Airway epithelial cell (primary cell): Measurements from ENCODE around the gene SLC6A17. TPM values are rescaled to one million over a fixed set of nuclear protein-coding genes. Genes with fewer than 3 reads are reported as not detected.

Source experiments
- total RNA-seq: library from RNA; depleted of rRNA; stranded (reverse); fragments of >200 nt; gene quantifications from 2 replicates; pipeline ENCODE4 v1.2.3, GENCODE V29; 2015

The SLC6A17 gene
- 0.19 and 0.21 TPM in 2 replicates for total RNA-seq

DNA sequence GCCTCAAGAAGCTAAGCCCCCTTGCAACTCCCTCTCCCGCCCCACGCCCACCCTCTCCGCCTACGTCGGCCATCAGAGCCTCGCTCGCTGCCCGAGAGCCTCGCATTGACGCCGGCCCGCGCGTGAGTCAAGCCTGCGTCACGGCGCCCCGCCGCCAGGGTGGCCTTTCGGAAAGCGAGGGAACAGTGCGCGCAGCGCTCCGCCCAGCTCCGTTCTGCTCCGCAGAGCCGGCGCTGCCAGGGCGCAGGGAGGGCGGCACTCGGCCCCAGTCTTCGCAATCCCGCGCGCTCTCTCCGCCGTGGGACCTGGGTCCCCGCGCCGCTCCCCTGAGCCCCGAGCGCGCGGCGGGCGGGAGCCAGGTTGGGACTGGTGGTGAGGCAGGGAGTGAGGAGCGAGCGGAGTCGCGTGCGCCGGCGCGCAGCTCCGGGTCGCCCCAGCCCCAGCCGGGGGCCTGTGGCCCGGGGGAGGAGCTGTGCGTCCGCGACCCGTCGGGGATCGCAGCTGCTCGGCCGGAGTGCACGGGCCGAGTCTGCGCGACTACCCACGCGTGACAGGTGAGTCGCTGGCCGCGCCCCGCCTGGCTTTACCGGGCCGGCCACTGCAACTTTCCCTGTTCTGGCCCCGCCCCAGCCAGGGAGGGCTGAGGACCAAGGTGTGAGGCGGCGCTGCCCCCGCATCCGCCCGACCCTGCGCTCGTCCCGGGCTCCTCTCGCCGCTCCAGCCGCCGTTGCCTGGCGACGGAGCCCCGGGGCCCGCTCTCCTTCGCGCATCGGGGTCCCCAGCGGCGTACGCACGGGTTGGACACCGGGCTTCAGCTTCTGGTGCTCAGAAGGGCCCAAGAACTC lies at the start of gene SLC6A17:
SLC6A17 (plus strand) TSS at position 165 of the 845 bp plus-strand sequence. CDS start 16,436 bp downstream, outside the sequence.

DNA sequence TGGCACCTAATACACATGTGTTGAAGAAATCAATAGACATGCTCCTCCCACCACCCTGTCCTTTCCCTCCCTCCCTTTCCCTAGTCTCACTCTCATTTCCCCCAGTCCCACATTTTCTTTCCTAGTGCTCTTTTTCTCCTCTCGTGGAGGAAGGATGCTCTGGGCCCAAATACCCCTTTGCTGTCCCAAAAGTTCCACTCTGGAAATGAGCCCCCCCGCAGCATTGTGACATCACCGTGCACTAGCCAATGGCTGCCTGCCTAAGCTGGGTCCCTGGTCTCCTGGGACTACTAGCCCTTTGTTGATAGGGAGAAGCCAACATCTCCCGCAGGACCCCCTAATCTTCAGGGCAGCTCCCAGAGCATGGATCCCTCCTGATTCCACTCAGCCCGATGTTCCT lies 38.2 kb upstream of the SLC6A17 start, which contains the start of gene UBL4B:
UBL4B (plus strand) TSS at position 301 of the 400 bp plus-strand sequence; CDS start at position 393, 92 bp downstream.

DNA sequence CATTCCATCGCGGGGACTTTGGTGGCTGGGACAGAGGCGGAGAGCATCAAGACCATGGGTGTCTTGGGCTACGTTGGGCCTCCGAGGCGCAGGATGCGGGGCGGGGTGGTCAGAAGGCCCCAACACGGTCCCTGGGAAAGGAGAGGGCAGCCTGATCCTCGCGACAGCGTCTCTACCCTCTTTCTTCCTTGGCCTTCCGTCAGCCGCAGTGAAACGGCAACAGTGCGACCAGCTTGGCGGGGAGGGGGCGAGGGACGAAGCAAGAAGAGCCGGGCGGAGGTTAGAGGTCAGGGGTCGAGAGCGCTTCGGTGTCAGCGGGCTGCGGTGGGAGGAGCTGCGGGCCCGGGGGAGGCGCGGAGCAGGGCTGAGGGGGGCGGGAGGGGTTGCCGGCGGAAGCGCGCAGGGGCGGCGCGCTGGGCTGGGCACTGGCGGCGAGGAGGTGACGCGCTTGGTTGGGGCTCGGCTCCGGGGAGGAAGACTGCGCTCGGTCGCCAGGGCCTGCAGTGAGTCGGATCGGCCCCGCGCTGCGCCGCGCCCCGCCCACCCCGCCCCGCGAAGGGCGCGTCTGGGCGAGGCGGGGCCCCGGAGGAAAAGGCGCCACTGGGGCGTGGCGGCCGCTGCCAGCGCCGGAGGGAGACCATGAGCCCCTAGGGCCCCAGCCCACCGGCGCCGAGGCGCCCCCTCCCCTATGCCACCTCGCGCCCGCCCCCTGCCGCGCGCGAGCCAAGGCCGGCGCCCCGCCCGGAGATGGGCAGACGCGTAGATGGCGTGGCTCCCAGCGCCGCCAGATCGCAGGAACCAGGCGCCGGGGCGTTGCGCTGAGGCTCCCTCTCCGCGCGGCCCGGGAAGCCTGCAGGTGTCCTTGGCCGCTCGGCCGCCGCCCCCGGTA lies 59.7 kb downstream of the SLC6A17 start, which contains the start of gene KCNC4:
KCNC4 (plus strand) TSS at position 600 of the 889 bp plus-strand sequence. CDS start 1,186 bp downstream, outside the sequence.

Other genes starting within 250 kb of the SLC6A17 start
- 4.2 and 4.9 TPM in 2 replicates for gene CSF1, start 239.6 kb upstream of the SLC6A17 start, total RNA-seq
- 35.2 and 37.7 TPM in 2 replicates for gene AHCYL1, start 165.7 kb upstream of the SLC6A17 start, total RNA-seq
- gene STRIP1, start 115.9 kb upstream of the SLC6A17 start, total RNA-seq, result 24.3 and 25.1 TPM in 2 replicates
- gene ALX3, start 79.8 kb upstream of the SLC6A17 start, total RNA-seq, result not detected in 2 replicates
- not detected in 2 replicates for gene UBL4B, start 38.1 kb upstream of the SLC6A17 start, total RNA-seq
- 2.5 and 2.9 TPM in 2 replicates for gene KCNC4, start 59.8 kb downstream of the SLC6A17 start, total RNA-seq
- gene RBM15, start 188.9 kb downstream of the SLC6A17 start, total RNA-seq, result 16.4 and 20.8 TPM in 2 replicates
- 2.8 and 3.2 TPM in 2 replicates for gene SLC16A4, start 240.5 kb downstream of the SLC6A17 start, total RNA-seq